IPS-15b (cell line): ENCODE measurements around the gene FBXO8.

Experiments
- H3K27me3 ChIP-seq: one replicate; pipeline ENCODE4 v1.6.1; 2013; ENCODE audit warnings: low read length; ENCODE audit not compliant: control insufficient read depth, insufficient read depth
- H3K36me3 ChIP-seq: one replicate; pipeline ENCODE4 v1.6.1; 2013; ENCODE audit warnings: low read length; ENCODE audit not compliant: control insufficient read depth, insufficient read depth
- H3K4me1 ChIP-seq: one replicate; pipeline ENCODE4 v1.6.1; 2013; ENCODE audit warnings: mild to moderate bottlenecking, low read length; ENCODE audit not compliant: control insufficient read depth, insufficient read depth
- H3K4me3 ChIP-seq: one replicate; pipeline ENCODE4 v1.5.1; 2013; ENCODE audit warnings: low read depth, low read length
- H3K9ac ChIP-seq: one replicate; pipeline ENCODE4 v1.6.1; 2013; ENCODE audit warnings: low read depth, mild to moderate bottlenecking, low read length
- H3K9me3 ChIP-seq: one replicate; pipeline ENCODE4 v1.6.1; 2013; ENCODE audit warnings: mild to moderate bottlenecking, low read length; ENCODE audit not compliant: control insufficient read depth, insufficient read depth

The FBXO8 gene

DNA sequence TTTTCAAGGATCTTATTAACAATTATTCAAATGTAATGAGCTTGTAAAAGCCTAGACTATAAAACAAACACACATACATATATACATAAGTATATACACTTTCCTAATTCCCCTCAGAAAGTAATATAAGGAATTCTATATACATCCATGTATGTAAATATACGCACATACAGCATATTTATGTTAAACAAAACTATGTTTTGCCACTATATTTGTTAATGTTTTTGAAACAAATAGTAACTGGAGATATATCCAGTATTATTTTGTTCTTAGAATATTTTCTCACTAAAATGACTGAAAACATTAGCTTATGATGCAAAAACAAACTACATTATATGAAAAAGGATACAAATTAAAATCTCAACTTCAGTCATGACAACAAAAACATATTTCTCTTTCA, 85.1 kb downstream of the FBXO8 start:
- Histone ChIP-seq H3K4me1 (no peaks in the 10 kb centered on the region), H3K27me3 (no peaks in the 10 kb centered on the region), H3K36me3 (no peaks in the 10 kb centered on the region), H3K9me3 (no peaks in the 10 kb centered on the region), H3K9ac (no peak overlapping the region), H3K4me3 (no peak overlapping the region)

DNA sequence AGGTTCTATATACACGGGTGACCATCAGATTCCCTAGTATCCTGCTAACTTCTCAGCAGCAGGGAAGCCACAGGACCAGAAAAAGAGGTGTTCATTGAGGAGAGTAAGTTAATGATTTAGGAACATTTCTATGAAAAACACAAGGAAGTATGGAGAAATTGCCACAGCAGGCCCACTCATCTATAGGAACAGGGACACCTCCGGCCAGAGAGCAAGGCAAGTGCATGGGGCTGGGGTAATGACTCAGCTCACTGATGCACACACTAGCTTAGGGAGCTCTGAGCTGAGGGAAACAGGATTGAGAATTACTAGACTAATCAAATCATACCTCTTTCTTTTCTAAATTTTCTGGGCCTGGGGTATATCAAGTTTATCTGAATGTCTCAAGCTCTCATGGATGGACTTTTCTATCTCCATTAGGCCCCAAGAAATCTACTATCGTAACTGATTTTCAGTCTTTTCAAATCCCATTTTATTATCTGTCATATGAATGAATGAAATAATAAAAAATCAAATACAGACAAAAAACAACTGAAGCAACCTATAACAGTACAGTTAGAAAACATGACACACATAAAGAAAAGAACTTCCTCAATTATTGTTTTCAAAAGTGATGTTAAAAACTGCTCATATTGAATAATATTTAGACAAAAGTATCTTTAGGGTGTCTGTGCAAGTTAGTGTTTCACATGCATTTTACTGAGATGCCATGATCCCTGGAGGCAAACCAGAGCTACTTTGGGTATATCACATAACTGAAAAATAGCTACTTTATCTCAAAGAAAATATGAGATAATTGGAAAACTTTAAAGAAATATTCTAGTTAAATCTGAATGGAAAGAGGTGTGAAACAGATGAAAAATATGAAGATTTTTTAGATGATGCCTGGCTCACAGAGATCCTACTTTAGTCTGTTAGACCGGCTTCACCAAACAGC, 89.8 kb downstream of the FBXO8 start:
- H3K27me3 ChIP-seq, result no peaks in the 10 kb centered on the region
- H3K4me3 ChIP-seq, result no peak overlapping the region
- no peaks in the 10 kb centered on the region for H3K9me3 ChIP-seq
- H3K4me1 ChIP-seq, result no peaks in the 10 kb centered on the region
- no peaks in the 10 kb centered on the region for H3K36me3 ChIP-seq
- no peak overlapping the region for H3K9ac ChIP-seq

DNA sequence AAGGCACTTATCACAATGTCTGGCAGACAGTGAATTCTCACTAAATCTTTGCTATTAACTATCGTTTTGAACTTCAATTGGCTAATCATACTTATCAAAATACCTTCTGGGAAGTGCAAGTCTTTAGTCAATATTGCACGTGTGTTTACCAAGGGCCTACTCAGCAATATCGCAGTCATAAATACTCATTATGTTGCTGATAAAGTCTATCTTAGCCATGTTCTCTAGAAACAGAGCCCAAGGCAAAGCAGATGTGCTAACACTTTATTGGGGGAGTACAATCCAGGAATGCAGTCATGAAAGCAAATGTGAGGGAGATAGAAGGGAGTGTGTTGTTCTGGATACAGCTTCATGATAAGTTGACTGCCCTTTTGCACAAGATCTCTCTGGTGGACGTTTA, 90.5 kb downstream of the FBXO8 start:
- Histone ChIP-seq H3K27me3 (no peaks in the 10 kb centered on the region), H3K9ac (no peak overlapping the region), H3K36me3 (no peaks in the 10 kb centered on the region), H3K4me3 (no peak overlapping the region), H3K4me1 (no peaks in the 10 kb centered on the region), H3K9me3 (no peaks in the 10 kb centered on the region)

DNA sequence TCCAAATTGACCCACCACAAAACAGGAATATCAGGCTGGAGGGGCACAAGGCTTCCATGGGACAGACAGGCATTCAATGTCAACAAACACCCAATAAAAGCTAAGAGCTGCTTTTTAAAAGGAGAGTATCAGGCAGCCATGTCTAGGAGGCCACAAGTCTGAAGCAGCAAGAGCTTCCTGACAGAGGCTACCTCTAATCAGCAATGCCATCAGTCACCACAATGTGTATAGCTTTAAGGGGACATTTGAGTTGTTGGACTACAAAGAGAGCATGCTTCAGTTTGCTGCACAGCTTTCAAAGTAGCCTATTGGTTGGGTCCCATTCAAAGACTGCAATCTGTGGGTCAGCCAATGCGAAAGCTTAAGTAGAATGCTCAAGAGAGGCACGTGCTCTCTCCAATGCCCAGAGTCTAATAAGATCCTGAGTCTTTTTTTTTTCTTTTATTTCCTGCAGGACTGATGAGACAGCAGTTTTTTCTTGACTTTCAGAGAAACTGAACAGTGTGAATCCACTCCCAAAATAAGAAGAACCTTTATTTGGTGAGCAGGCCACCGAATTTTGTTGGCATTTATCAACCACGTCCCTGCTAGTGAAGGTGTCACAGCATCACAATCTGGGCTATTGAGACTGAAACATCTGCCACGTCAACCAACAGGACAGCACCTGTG, 92.5 kb downstream of the FBXO8 start:
- Histone ChIP-seq H3K9ac (no peak overlapping the region), H3K27me3 (no peaks in the 10 kb centered on the region), H3K4me1 (no peaks in the 10 kb centered on the region), H3K4me3 (no peak overlapping the region), H3K9me3 (no peaks in the 10 kb centered on the region), H3K36me3 (no peaks in the 10 kb centered on the region)

DNA sequence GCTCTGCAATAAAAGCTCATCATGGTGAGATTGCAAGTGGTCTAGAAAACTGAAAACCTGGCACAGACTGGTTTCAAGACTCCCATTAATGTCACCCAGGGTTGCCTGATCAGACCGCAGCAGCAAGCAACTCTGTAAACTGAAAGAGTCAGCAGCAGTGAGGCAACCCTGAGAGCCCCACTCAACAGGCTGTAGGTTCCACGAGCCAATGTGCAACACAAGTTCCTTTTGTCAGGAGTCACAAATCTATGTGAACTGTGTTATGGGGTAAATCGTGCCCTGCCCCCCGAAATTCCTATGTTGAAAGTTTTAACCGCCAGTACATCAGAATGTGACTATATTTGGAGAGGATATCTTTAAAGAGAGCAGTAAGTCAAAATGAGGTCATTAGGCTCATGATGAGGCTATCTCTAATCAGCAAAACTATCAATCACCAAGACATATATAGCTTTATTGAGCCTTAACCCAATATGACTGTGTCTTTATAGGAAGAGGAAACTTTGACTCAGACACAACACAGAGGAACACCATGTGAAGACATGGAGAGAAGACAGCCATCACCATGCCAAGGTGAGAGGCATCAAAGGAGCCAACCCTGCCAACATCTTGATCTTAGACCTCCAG, 94.0 kb downstream of the FBXO8 start:
- no peaks in the 10 kb centered on the region for H3K36me3 ChIP-seq
- H3K9ac ChIP-seq, result no peak overlapping the region
- H3K4me3 ChIP-seq, result no peak overlapping the region
- no peaks in the 10 kb centered on the region for H3K27me3 ChIP-seq
- no peaks in the 10 kb centered on the region for H3K9me3 ChIP-seq
- H3K4me1 ChIP-seq, result no peaks in the 10 kb centered on the region
